HG03097 (cell line): ENCODE results near the gene DNER.
"Not testable (repeated sequence)": the region's sequence is repeated elsewhere in the genome, so short reads cannot be mapped to it uniquely, and the experiment has no call there.

ENCODE experiments used
- ATAC-seq: cut with Tn5 transposase; IDR thresholded peaks from one replicate; pipeline ENCODE4 v1.9.1; 2021; ENCODE audit not compliant: unreplicated experiment, low FRiP score

The DNER gene

GRCh38 chr2:229511524-229511923 lies 202.8 kb downstream of the DNER start:
- ATAC-seq: no peak

- not testable (repeated sequence) for ATAC-seq
Measured at GRCh38 chr2:229506699-229507098, 207.7 kb downstream of the DNER start.

GRCh38 chr2:229501051-229501794 lies 213.1 kb downstream of the DNER start:
- ATAC-seq: no peak

- ATAC-seq: no peak
Measured at GRCh38 chr2:229492034-229492433, 222.3 kb downstream of the DNER start.

GRCh38 chr2:229490167-229490566 lies 224.2 kb downstream of the DNER start:
- no peak for ATAC-seq

- ATAC-seq: no peak
Measured at GRCh38 chr2:229489016-229489415, 225.3 kb downstream of the DNER start.

- no peak for ATAC-seq
Measured at GRCh38 chr2:229488232-229488631, 226.1 kb downstream of the DNER start.

GRCh38 chr2:229486673-229487072 lies 227.7 kb downstream of the DNER start:
- no peak for ATAC-seq

GRCh38 chr2:229485857-229486256 lies 228.5 kb downstream of the DNER start:
- ATAC-seq: no peak

- ATAC-seq: no peak
Measured at GRCh38 chr2:229477269-229477755, 237.0 kb downstream of the DNER start.

- no peak for ATAC-seq
Measured at GRCh38 chr2:229475778-229476177, 238.6 kb downstream of the DNER start.

GRCh38 chr2:229474125-229474524 lies 240.2 kb downstream of the DNER start:
- ATAC-seq: no peak

- no peak for ATAC-seq
Measured at GRCh38 chr2:229470781-229471180, 243.6 kb downstream of the DNER start.

- no peak for ATAC-seq
Measured at GRCh38 chr2:229467783-229468182, 246.6 kb downstream of the DNER start.

- no peak for ATAC-seq
Measured at GRCh38 chr2:229463841-229464346, 250.5 kb downstream of the DNER start.

- no peak for ATAC-seq
Measured at GRCh38 chr2:229462112-229462511, 252.2 kb downstream of the DNER start.

- ATAC-seq: no peak
Measured at GRCh38 chr2:229456091-229456490, 258.3 kb downstream of the DNER start.

GRCh38 chr2:229454934-229455631 lies 259.3 kb downstream of the DNER start:
- ATAC-seq: no peak

- ATAC-seq: no peak
Measured at GRCh38 chr2:229453230-229453629, 261.1 kb downstream of the DNER start.

- ATAC-seq: no peak
Measured at GRCh38 chr2:229451852-229452251, 262.5 kb downstream of the DNER start.

- no peak for ATAC-seq
Measured at GRCh38 chr2:229447227-229447626, 267.1 kb downstream of the DNER start.

GRCh38 chr2:229446350-229446749 lies 268.0 kb downstream of the DNER start:
- no peak for ATAC-seq
